ENCODE results near the gene ANKRD17. TPM values are rescaled to one million over a fixed set of nuclear protein-coding genes. Genes with fewer than 3 reads are reported as not detected.

The ANKRD17 gene
- polyA plus RNA-seq, 1 donor from 2014 or later = 30.4 TPM

DNA sequence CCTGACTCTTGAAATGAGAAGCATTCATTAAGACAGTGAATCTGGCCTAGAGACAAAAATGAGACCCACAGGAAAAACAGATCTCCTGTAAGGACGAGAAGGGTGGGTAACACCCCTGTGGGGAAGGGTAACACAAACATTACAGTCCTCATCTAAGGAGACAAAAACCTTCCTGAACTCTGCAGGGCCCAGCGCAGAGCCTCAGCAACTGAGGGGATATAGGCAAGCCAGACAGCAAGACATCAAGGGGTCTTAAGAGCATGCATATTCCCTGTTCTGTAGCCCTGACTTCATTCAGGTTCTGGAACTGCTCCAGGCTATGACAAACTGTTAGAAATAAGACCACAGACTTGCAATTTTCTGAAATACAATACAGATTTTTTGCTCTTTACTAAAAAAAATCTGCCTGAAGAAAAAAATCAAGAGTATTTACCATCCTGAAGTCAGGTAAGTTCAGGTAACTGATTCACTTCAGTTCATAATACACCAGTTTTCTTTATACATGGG, 204.6 kb downstream of the ANKRD17 start:
- no peaks in the 10 kb centered on the region for H3K27me3 ChIP-seq (ENCODE audit: insufficient read depth, low read depth, low read length)
- no peaks in the 10 kb centered on the region for H3F3A ChIP-seq (ENCODE audit: insufficient read depth, low read length, poor library complexity, severe bottlenecking)
- no peak overlapping the region for H3K9ac ChIP-seq (ENCODE audit: low read length)
- no peak overlapping the region for H2AFZ ChIP-seq (ENCODE audit: low read depth, low read length)
- H3K79me2 ChIP-seq (replicated peaks; ENCODE audit: insufficient read depth, low read length) = no peaks in the 10 kb centered on the region
- no peaks in the 10 kb centered on the region for H4K20me1 ChIP-seq (ENCODE audit: insufficient read depth)
- peaks cover 13% of the 10 kb centered on the region for H3K36me3 ChIP-seq (ENCODE audit: insufficient read depth, low read length)
- no peaks in the 10 kb centered on the region for H3K9me3 ChIP-seq (ENCODE audit: low read length)
- H3K27ac ChIP-seq (ENCODE audit: low read length) = no peak overlapping the region
- TF ChIP-seq RAD21 (conservative IDR thresholded peaks at IDR 0.05) (no peak), EP300 (conservative IDR thresholded peaks at IDR 0.05; ENCODE audit: poor library complexity, severe bottlenecking) (no peak), EZH2 (IDR thresholded peaks at IDR 0.05; ENCODE audit: borderline replicate concordance, insufficient read depth, low read length, poor library complexity, severe bottlenecking) (no peak)
- TF ChIP-seq, protein P1, sequence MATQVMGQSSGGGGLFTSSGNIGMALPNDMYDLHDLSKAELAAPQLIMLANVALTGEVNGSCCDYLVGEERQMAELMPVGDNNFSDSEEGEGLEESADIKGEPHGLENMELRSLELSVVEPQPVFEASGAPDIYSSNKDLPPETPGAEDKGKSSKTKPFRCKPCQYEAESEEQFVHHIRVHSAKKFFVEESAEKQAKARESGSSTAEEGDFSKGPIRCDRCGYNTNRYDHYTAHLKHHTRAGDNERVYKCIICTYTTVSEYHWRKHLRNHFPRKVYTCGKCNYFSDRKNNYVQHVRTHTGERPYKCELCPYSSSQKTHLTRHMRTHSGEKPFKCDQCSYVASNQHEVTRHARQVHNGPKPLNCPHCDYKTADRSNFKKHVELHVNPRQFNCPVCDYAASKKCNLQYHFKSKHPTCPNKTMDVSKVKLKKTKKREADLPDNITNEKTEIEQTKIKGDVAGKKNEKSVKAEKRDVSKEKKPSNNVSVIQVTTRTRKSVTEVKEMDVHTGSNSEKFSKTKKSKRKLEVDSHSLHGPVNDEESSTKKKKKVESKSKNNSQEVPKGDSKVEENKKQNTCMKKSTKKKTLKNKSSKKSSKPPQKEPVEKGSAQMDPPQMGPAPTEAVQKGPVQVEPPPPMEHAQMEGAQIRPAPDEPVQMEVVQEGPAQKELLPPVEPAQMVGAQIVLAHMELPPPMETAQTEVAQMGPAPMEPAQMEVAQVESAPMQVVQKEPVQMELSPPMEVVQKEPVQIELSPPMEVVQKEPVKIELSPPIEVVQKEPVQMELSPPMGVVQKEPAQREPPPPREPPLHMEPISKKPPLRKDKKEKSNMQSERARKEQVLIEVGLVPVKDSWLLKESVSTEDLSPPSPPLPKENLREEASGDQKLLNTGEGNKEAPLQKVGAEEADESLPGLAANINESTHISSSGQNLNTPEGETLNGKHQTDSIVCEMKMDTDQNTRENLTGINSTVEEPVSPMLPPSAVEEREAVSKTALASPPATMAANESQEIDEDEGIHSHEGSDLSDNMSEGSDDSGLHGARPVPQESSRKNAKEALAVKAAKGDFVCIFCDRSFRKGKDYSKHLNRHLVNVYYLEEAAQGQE (IDR thresholded peaks at IDR 0.05; ENCODE audit: borderline replicate concordance) = no peak
- H3K4me2 ChIP-seq (ENCODE audit: low read length) = no peak overlapping the region
- H3K4me3 ChIP-seq (ENCODE audit: low read length) = no peak overlapping the region
- no peaks in the 10 kb centered on the region for H3K9me2 ChIP-seq (ENCODE audit: insufficient read depth, low read length)

DNA sequence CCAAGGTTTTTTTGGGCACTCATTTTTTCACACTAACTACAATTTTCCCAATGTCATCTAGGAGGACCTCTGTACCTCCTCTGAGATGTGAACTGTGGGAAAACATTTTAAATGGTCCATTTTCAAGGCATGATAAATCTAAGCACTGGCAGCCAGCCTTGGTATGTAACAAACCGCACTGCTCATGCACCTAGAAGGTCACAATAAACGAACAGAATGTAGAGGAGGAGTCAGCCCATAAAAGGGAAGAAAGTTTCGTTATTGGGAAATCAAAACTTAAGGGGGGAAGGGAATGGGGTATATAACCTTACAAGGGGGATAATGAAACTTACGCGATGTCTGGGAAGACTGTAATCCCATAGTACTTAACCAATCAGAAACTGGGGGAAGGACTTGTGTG, 205.5 kb downstream of the ANKRD17 start:
- Histone ChIP-seq H3K4me3 (ENCODE audit: low read length) (no peak overlapping the region), H3F3A (ENCODE audit: insufficient read depth, low read length, poor library complexity, severe bottlenecking) (no peaks in the 10 kb centered on the region), H3K27ac (ENCODE audit: low read length) (no peak overlapping the region), H3K36me3 (ENCODE audit: insufficient read depth, low read length) (peaks cover 13% of the 10 kb centered on the region), H3K9me2 (ENCODE audit: insufficient read depth, low read length) (no peaks in the 10 kb centered on the region), H3K79me2 (replicated peaks; ENCODE audit: insufficient read depth, low read length) (no peaks in the 10 kb centered on the region), H3K9me3 (ENCODE audit: low read length) (no peaks in the 10 kb centered on the region), H4K20me1 (ENCODE audit: insufficient read depth) (no peaks in the 10 kb centered on the region), H3K27me3 (ENCODE audit: insufficient read depth, low read depth, low read length) (no peaks in the 10 kb centered on the region), H3K4me2 (ENCODE audit: low read length) (no peak overlapping the region), H3K9ac (ENCODE audit: low read length) (no peak overlapping the region), H2AFZ (ENCODE audit: low read depth, low read length) (no peak overlapping the region)
- TF ChIP-seq EZH2 (IDR thresholded peaks at IDR 0.05; ENCODE audit: borderline replicate concordance, insufficient read depth, low read length, poor library complexity, severe bottlenecking) = no peak
- no peak for TF ChIP-seq SMC3 (conservative IDR thresholded peaks at IDR 0.05; ENCODE audit: poor library complexity)
- no peak for TF ChIP-seq TAF1 (IDR thresholded peaks at IDR 0.05; ENCODE audit: low read depth)
- TF ChIP-seq RAD21 (conservative IDR thresholded peaks at IDR 0.05) = no peak
- no peak for TF ChIP-seq MXI1 (conservative IDR thresholded peaks at IDR 0.05; ENCODE audit: poor library complexity, severe bottlenecking)
- TF ChIP-seq POLR2AphosphoS5 (IDR thresholded peaks at IDR 0.05) = no peak
- no peak for TF ChIP-seq CTCF (IDR thresholded peaks at IDR 0.05; ENCODE audit: poor library complexity, severe bottlenecking)
- no peak for TF ChIP-seq EP300 (conservative IDR thresholded peaks at IDR 0.05; ENCODE audit: poor library complexity, severe bottlenecking)
- TF ChIP-seq, protein P1 (IDR thresholded peaks at IDR 0.05; ENCODE audit: borderline replicate concordance) = no peak
